Measurements from ENCODE around the gene LRRC8B.

DNA sequence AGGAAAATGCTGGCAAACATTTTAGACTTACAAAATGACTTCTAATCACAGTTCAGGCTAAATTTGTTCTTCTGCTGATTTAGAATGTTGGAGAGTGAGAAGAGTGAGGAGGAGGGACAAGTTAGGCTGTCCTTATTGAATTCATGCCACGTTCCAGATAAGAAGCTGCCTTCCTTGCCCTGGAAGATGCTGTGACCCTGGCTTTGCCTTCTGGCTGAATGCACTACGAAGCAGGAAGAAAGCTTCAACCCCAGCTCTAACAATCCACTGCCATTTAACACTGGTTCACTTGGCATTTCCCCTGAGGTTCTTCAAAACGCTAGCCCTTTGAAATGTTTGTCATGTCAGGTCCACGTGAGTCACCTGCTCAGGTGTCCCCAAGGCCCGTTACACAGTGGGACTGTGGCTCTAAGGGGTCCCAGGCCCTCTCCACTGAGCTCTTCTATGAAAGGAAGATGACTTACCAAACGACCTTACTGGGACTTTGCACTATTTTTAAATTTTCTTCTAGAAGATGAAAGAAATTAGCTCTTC, 78.3 kb downstream of the LRRC8B start:
- TF ChIP-seq POLR2A (IDR thresholded peaks at IDR 0.05) = no peak
- TF ChIP-seq, protein P1, sequence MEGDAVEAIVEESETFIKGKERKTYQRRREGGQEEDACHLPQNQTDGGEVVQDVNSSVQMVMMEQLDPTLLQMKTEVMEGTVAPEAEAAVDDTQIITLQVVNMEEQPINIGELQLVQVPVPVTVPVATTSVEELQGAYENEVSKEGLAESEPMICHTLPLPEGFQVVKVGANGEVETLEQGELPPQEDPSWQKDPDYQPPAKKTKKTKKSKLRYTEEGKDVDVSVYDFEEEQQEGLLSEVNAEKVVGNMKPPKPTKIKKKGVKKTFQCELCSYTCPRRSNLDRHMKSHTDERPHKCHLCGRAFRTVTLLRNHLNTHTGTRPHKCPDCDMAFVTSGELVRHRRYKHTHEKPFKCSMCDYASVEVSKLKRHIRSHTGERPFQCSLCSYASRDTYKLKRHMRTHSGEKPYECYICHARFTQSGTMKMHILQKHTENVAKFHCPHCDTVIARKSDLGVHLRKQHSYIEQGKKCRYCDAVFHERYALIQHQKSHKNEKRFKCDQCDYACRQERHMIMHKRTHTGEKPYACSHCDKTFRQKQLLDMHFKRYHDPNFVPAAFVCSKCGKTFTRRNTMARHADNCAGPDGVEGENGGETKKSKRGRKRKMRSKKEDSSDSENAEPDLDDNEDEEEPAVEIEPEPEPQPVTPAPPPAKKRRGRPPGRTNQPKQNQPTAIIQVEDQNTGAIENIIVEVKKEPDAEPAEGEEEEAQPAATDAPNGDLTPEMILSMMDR (IDR thresholded peaks at IDR 0.05) = no peak
